ENCODE measurements around the gene SERP2. TPM values are rescaled to one million over a fixed set of nuclear protein-coding genes. Genes with fewer than 3 reads are reported as not detected.

SERP2 gene
- total RNA-seq, 1 donor: 5.8 TPM

DNA sequence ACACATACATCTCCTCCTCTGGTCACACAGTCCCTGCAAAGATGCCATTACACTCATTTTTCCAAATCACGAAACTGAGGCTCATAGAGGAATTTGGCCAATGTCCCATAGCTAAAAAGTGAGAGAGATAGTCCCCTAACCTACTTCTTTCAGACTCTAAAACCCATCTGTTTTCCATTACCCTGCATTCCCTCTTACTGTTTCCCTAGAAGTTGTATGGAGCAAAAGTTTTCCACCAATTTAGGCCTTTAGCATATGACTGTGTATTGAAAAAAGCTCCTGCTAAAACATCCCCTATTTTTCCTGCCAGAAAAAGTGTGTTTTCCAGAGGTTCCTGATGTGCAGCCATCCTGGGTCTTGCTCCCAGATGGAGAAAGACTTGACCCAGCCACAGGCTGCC lies 16.3 kb downstream of the SERP2 start:
- H3K79me2 ChIP-seq (ENCODE audit: insufficient read depth, low read length): no peaks in the 10 kb centered on the region
- no peak for TF ChIP-seq CTCF (IDR thresholded peaks at IDR 0.05; ENCODE audit: extremely low read depth, low read depth, low read length)
- H2AFZ ChIP-seq (ENCODE audit: low read length): no peak overlapping the region
- no peak overlapping the region for H3K4me2 ChIP-seq (ENCODE audit: insufficient read depth, low read length)
- H3K27me3 ChIP-seq (ENCODE audit: insufficient read depth, low read length): no peaks in the 10 kb centered on the region
- H3K27ac ChIP-seq (ENCODE audit: low read depth, low read length): no peak overlapping the region
- no peak for DNase-seq (ENCODE audit: insufficient read length, low spot score, missing footprints)
- H3K4me3 ChIP-seq (ENCODE audit: insufficient read depth, low read length): no peak overlapping the region
- no peaks in the 10 kb centered on the region for H3K36me3 ChIP-seq (ENCODE audit: insufficient read depth, low read length)
- no peaks in the 10 kb centered on the region for H3K4me1 ChIP-seq (ENCODE audit: insufficient read depth, low read length)
- no peaks in the 10 kb centered on the region for H3K9me3 ChIP-seq (ENCODE audit: low read depth, low read length)
- H4K20me1 ChIP-seq (ENCODE audit: insufficient read depth, low read length): no peaks in the 10 kb centered on the region

GRCh38 chr13:44393391-44393790 lies 19.8 kb downstream of the SERP2 start:
- Histone ChIP-seq H3K4me2 (ENCODE audit: insufficient read depth, low read length) (no peak overlapping the region), H3K4me3 (ENCODE audit: insufficient read depth, low read length) (no peak overlapping the region), H4K20me1 (ENCODE audit: insufficient read depth, low read length) (no peaks in the 10 kb centered on the region), H3K36me3 (ENCODE audit: insufficient read depth, low read length) (no peaks in the 10 kb centered on the region), H2AFZ (ENCODE audit: low read length) (no peak overlapping the region), H3K27me3 (ENCODE audit: insufficient read depth, low read length) (no peaks in the 10 kb centered on the region), H3K9me3 (ENCODE audit: low read depth, low read length) (no peaks in the 10 kb centered on the region), H3K4me1 (ENCODE audit: insufficient read depth, low read length) (peaks cover 7% of the 10 kb centered on the region), H3K79me2 (ENCODE audit: insufficient read depth, low read length) (no peaks in the 10 kb centered on the region), H3K27ac (ENCODE audit: low read depth, low read length) (no peak overlapping the region)
- no peak for TF ChIP-seq CTCF (IDR thresholded peaks at IDR 0.05; ENCODE audit: extremely low read depth, low read depth, low read length)
- no peak for DNase-seq (ENCODE audit: insufficient read length, low spot score, missing footprints)

DNA sequence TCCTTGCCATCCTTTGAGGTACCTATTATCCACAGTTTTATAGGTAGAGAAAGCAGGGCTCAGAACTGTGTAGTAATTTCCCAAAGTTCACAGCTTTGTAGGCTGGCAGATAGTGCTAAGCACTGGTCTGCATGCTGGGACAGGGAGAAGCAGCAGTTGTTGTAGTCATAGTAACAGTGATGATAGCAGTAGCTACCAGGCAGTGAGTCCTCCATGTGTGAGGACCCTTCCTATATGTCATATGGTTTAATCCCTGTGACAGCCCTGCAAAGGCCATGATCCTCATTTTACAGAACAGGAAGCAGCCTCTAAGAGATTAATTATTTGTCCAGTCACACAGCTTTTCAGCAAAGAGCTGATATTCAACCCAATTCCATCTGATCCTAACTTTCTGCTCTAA lies 21.0 kb downstream of the SERP2 start:
- no peaks in the 10 kb centered on the region for H3K36me3 ChIP-seq (ENCODE audit: insufficient read depth, low read length)
- H3K4me2 ChIP-seq (ENCODE audit: insufficient read depth, low read length): no peak overlapping the region
- peaks cover 7% of the 10 kb centered on the region for H3K4me1 ChIP-seq (ENCODE audit: insufficient read depth, low read length)
- no peak overlapping the region for H3K27ac ChIP-seq (ENCODE audit: low read depth, low read length)
- H4K20me1 ChIP-seq (ENCODE audit: insufficient read depth, low read length): no peaks in the 10 kb centered on the region
- H3K9me3 ChIP-seq (ENCODE audit: low read depth, low read length): no peaks in the 10 kb centered on the region
- no peak overlapping the region for H3K4me3 ChIP-seq (ENCODE audit: insufficient read depth, low read length)
- TF ChIP-seq CTCF (IDR thresholded peaks at IDR 0.05; ENCODE audit: extremely low read depth, low read depth, low read length): no peak
- no peak overlapping the region for H2AFZ ChIP-seq (ENCODE audit: low read length)
- H3K79me2 ChIP-seq (ENCODE audit: insufficient read depth, low read length): no peaks in the 10 kb centered on the region
- no peak for DNase-seq (ENCODE audit: insufficient read length, low spot score, missing footprints)
- H3K27me3 ChIP-seq (ENCODE audit: insufficient read depth, low read length): no peaks in the 10 kb centered on the region

GRCh38 chr13:44395976-44396694 lies 22.5 kb downstream of the SERP2 start:
- Histone ChIP-seq H2AFZ (ENCODE audit: low read length) (no peak overlapping the region), H3K36me3 (ENCODE audit: insufficient read depth, low read length) (no peaks in the 10 kb centered on the region), H3K27ac (ENCODE audit: low read depth, low read length) (no peak overlapping the region), H3K9me3 (ENCODE audit: low read depth, low read length) (no peaks in the 10 kb centered on the region), H3K4me1 (ENCODE audit: insufficient read depth, low read length) (peaks cover 7% of the 10 kb centered on the region), H3K27me3 (ENCODE audit: insufficient read depth, low read length) (no peaks in the 10 kb centered on the region), H3K4me2 (ENCODE audit: insufficient read depth, low read length) (no peak overlapping the region), H3K4me3 (ENCODE audit: insufficient read depth, low read length) (no peak overlapping the region), H3K79me2 (ENCODE audit: insufficient read depth, low read length) (no peaks in the 10 kb centered on the region), H4K20me1 (ENCODE audit: insufficient read depth, low read length) (no peaks in the 10 kb centered on the region)
- TF ChIP-seq CTCF (IDR thresholded peaks at IDR 0.05; ENCODE audit: extremely low read depth, low read depth, low read length): no peak
- DNase-seq (ENCODE audit: insufficient read length, low spot score, missing footprints): peak; percentile 58
